ENCODE measurements around the gene OSBP. TPM values are rescaled to one million over a fixed set of nuclear protein-coding genes. Genes with fewer than 3 reads are reported as not detected.

Gene OSBP
- total RNA-seq, 4 donors from 2014 or later, result 31.4 to 39.7 (median 38.1) TPM

DNA sequence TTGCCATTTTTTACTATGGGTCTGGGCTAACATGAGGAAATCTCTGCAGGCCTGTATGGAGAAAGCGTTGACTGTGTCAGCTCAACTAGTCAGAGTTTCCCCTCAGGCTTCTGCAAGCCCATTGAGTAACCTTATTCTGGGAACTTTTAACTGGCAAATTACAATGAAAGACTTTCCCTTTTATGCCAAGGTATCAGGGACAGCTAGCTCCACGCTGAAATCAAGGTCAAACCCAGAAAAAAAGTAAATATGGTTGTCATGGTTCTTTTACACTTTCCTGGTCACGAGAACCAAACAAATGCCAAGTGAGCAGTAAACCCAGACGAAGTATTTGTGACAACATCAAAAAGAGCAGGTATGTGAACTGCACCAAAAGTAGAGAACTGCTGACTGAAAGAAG lies 13.8 kb downstream of the OSBP start:
- no peaks in the 10 kb centered on the region for H3K9me3 ChIP-seq
- no peak overlapping the region for H3K27ac ChIP-seq
- H3K36me3 ChIP-seq, result peaks cover 10 to 99% of the 10 kb centered on the region in 2 donors
- no peaks in the 10 kb centered on the region for H3K27me3 ChIP-seq
- H3K4me1 ChIP-seq, result no peaks in the 10 kb centered on the region
- TF ChIP-seq EP300 (IDR thresholded peaks at IDR 0.05) (no peak), POLR2AphosphoS5 (IDR thresholded peaks at IDR 0.05) (no peak)
- TF ChIP-seq, protein P1, sequence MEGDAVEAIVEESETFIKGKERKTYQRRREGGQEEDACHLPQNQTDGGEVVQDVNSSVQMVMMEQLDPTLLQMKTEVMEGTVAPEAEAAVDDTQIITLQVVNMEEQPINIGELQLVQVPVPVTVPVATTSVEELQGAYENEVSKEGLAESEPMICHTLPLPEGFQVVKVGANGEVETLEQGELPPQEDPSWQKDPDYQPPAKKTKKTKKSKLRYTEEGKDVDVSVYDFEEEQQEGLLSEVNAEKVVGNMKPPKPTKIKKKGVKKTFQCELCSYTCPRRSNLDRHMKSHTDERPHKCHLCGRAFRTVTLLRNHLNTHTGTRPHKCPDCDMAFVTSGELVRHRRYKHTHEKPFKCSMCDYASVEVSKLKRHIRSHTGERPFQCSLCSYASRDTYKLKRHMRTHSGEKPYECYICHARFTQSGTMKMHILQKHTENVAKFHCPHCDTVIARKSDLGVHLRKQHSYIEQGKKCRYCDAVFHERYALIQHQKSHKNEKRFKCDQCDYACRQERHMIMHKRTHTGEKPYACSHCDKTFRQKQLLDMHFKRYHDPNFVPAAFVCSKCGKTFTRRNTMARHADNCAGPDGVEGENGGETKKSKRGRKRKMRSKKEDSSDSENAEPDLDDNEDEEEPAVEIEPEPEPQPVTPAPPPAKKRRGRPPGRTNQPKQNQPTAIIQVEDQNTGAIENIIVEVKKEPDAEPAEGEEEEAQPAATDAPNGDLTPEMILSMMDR (IDR thresholded peaks at IDR 0.05), result no peak
- 82 to 83% methylated on average over 2 to 4 of the region's 4 CpGs for WGBS, 2 donors (ENCODE audit: low coverage in 1 of 2)
- ATAC-seq, result no peak
- no peak overlapping the region for H3K4me3 ChIP-seq

GRCh38 chr11:59600636-59601035 lies 14.9 kb downstream of the OSBP start:
- no peak overlapping the region for H3K27ac ChIP-seq
- TF ChIP-seq, protein P1 (IDR thresholded peaks at IDR 0.05), result no peak
- TF ChIP-seq POLR2A (IDR thresholded peaks at IDR 0.05), result no peak
- TF ChIP-seq POLR2AphosphoS5 (IDR thresholded peaks at IDR 0.05), result no peak
- TF ChIP-seq EP300 (IDR thresholded peaks at IDR 0.05), result no peak
- H3K4me1 ChIP-seq, result no peaks in the 10 kb centered on the region
- ATAC-seq, result no peak
- no peaks in the 10 kb centered on the region for H3K9me3 ChIP-seq
- 69 to 86% methylated on average over 4 of the region's 4 CpGs for WGBS, 2 donors (ENCODE audit: low coverage in 1 of 2)
- H3K27me3 ChIP-seq, result no peaks in the 10 kb centered on the region
- peaks cover 8 to 99% of the 10 kb centered on the region in 2 donors for H3K36me3 ChIP-seq
- no peak overlapping the region for H3K4me3 ChIP-seq

DNA sequence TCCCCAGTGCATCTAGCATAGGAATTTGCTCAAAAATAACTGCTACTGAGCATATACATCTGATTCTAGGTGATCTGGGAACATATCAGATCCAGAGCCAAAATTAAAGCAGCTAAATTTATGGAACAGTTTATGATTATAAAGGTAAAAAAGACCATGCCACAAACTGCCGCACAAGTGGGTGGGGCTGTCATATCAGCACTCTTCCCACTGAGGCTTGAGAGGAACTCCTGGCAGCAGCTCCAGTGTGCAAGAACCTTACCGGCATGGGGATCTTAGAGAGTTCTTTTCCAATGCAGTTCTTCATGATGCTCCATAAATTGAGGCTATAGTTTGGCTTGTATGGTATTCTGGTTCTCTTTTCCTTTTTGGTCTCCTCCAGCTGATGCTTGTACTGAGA lies 15.3 kb downstream of the OSBP start:
- WGBS, 2 donors (ENCODE audit: low coverage in 1 of 2), result 79 to 87% methylated on average over 2 of the region's 2 CpGs
- no peak for TF ChIP-seq EP300 (IDR thresholded peaks at IDR 0.05)
- no peak for TF ChIP-seq POLR2A (IDR thresholded peaks at IDR 0.05)
- TF ChIP-seq, protein P1 (IDR thresholded peaks at IDR 0.05), result no peak

GRCh38 chr11:59598961-59599360 lies 16.6 kb downstream of the OSBP start:
- Histone ChIP-seq H3K9me3 (no peaks in the 10 kb centered on the region), H3K4me3 (no peak overlapping the region), H3K4me1 (no peaks in the 10 kb centered on the region), H3K27ac (no peak overlapping the region), H3K27me3 (no peaks in the 10 kb centered on the region), H3K36me3 (peaks cover 16 to 99% of the 10 kb centered on the region in 2 donors)
- TF ChIP-seq POLR2AphosphoS5 (IDR thresholded peaks at IDR 0.05) (no peak), POLR2A (IDR thresholded peaks at IDR 0.05) (no peak), EP300 (IDR thresholded peaks at IDR 0.05) (no peak)
- TF ChIP-seq, protein P1 (IDR thresholded peaks at IDR 0.05), result no peak
- 60% methylated on average over 1 of the region's 1 CpG for WGBS, 2 donors (ENCODE audit: low coverage in 1 of 2)
- no peak for ATAC-seq

More for the DNA sequence above, 15.3 kb downstream of the OSBP start:
- ATAC-seq, result no peak
- Histone ChIP-seq H3K36me3 (peaks cover 8 to 99% of the 10 kb centered on the region in 2 donors), H3K9me3 (no peaks in the 10 kb centered on the region), H3K27me3 (no peaks in the 10 kb centered on the region), H3K4me1 (no peaks in the 10 kb centered on the region), H3K4me3 (no peak overlapping the region), H3K27ac (no peak overlapping the region)

GRCh38 chr11:59584294-59584693 lies 31.3 kb downstream of the OSBP start:
- WGBS, 2 donors (ENCODE audit: low coverage in 1 of 2), result 97 to 100% methylated on average over 2 of the region's 2 CpGs
- peaks cover 0 to 91% of the 10 kb centered on the region in 2 donors for H3K36me3 ChIP-seq

More at GRCh38 chr11:59584294-59584693, 31.3 kb downstream of the OSBP start:
- ATAC-seq, result no peak
- Histone ChIP-seq H3K27ac (no peak overlapping the region), H3K4me3 (no peak overlapping the region), H3K9me3 (peaks cover 0 to 6% (median 0%) of the 10 kb centered on the region in 3 donors), H3K4me1 (no peaks in the 10 kb centered on the region), H3K27me3 (no peaks in the 10 kb centered on the region)
- TF ChIP-seq EP300 (IDR thresholded peaks at IDR 0.05), result no peak
- no peak for TF ChIP-seq POLR2A (IDR thresholded peaks at IDR 0.05)
- TF ChIP-seq POLR2AphosphoS5 (IDR thresholded peaks at IDR 0.05), result no peak
- TF ChIP-seq, protein P1 (IDR thresholded peaks at IDR 0.05), result no peak

Data from gastroesophageal sphincter (tissue), 4 donors.